GM23338 (cell line): ENCODE results near the gene SPEM1. TPM values are rescaled to one million over a fixed set of nuclear protein-coding genes. Genes with fewer than 3 reads are reported as not detected.

Source experiments
- ATAC-seq: fragments of 200-7000 bp; cut with Tn5 transposase; 3 replicates; pipeline ENCODE4 v1.9.1; 2020
- DNase-seq: peaks from one replicate; pipeline ENCODE4 v3.0.0-alpha.2; 2015; ENCODE audit warnings: low spot score
- H2AFZ ChIP-seq: fragments of 200-600 bp; sonication (generic); 2 replicates; pipeline ENCODE4 v1.8.0; 2016; ENCODE audit warnings: antibody characterized with exemption, mild to moderate bottlenecking, moderate library complexity
- H3F3A ChIP-seq: fragments of 200-600 bp; sonication (generic); replicated peaks from 2 replicates; pipeline ENCODE4 v1.8.0; 2017; ENCODE audit warnings: antibody characterized with exemption, mixed run types, low read depth
- H3K27ac ChIP-seq: fragments of 200-600 bp; sonication (generic); 2 replicates; pipeline ENCODE4 v1.6.1; 2016; ENCODE audit warnings: low read depth
- H3K27me3 ChIP-seq: fragments of 200-600 bp; sonication (generic); 2 replicates; pipeline ENCODE4 v1.8.0; 2016; ENCODE audit warnings: mild to moderate bottlenecking, mixed run types, moderate library complexity; ENCODE audit not compliant: insufficient read depth
- H3K36me3 ChIP-seq: fragments of 200-600 bp; sonication (generic); 2 replicates; pipeline ENCODE4 v1.8.0; 2016; ENCODE audit warnings: mild to moderate bottlenecking; ENCODE audit not compliant: insufficient read depth
- H3K4me1 ChIP-seq: fragments of 200-600 bp; sonication (generic); 2 replicates; pipeline ENCODE4 v1.8.0; 2016; ENCODE audit warnings: mild to moderate bottlenecking, moderate library complexity; ENCODE audit not compliant: insufficient read depth
- H3K4me2 ChIP-seq: fragments of 200-600 bp; sonication (generic); 2 replicates; pipeline ENCODE4 v1.7.1; 2017; ENCODE audit warnings: mixed run types
- H3K4me3 ChIP-seq: fragments of 200-600 bp; sonication (generic); 2 replicates; pipeline ENCODE4 v1.6.1; 2016; ENCODE audit warnings: mixed run types
- H3K79me2 ChIP-seq: fragments of 200-600 bp; sonication (generic); replicated peaks from 2 replicates; pipeline ENCODE4 v1.8.0; 2017; ENCODE audit warnings: mild to moderate bottlenecking; ENCODE audit not compliant: insufficient read depth
- H3K9me2 ChIP-seq: fragments of 200-600 bp; sonication (generic); 2 replicates; pipeline ENCODE4 v1.8.0; 2017; ENCODE audit not compliant: insufficient read depth
- H4K20me1 ChIP-seq: fragments of 200-600 bp; sonication (generic); replicated peaks from 2 replicates; pipeline ENCODE4 v1.8.0; 2017; ENCODE audit warnings: mild to moderate bottlenecking; ENCODE audit not compliant: insufficient read depth
- H3K27ac Mint-ChIP-seq: 2 replicates; pipeline ENCODE4 v1.8.0; 2020; ENCODE audit warnings: inconsistent platforms, mild to moderate bottlenecking, moderate library complexity, mixed read lengths
- H3K27me3 Mint-ChIP-seq: 3 replicates; pipeline ENCODE4 v1.8.0; 2022; ENCODE audit warnings: low read depth, mild to moderate bottlenecking, moderate library complexity, mixed read lengths, inconsistent platforms; ENCODE audit not compliant: insufficient read depth, poor library complexity
- H3K36me3 Mint-ChIP-seq: 3 replicates; pipeline ENCODE4 v1.8.0; 2021; ENCODE audit warnings: low read depth, mild to moderate bottlenecking, inconsistent platforms, moderate library complexity, mixed read lengths
- H3K4me1 Mint-ChIP-seq: 3 replicates; pipeline ENCODE4 v1.8.0; 2020; ENCODE audit warnings: mild to moderate bottlenecking, inconsistent platforms, mixed read lengths
- H3K4me3 Mint-ChIP-seq: 3 replicates; pipeline ENCODE4 v1.8.0; 2021; ENCODE audit warnings: moderate library complexity, mild to moderate bottlenecking, inconsistent platforms, mixed read lengths
- H3K9me3 Mint-ChIP-seq: 3 replicates; pipeline ENCODE4 v1.8.0; 2020; ENCODE audit warnings: moderate library complexity, mild to moderate bottlenecking, inconsistent platforms, mixed read lengths
- CREB1 ChIP-seq: fragments of 250-450 bp; sonication (Bioruptor Pico); IDR thresholded peaks from 2 replicates; pipeline ENCODE4 v1.5.0; 2020; ENCODE audit warnings: low read depth, mild to moderate bottlenecking, moderate library complexity
- EZH2 ChIP-seq: fragments of 200-600 bp; sonication (generic); IDR thresholded peaks from one replicate; pipeline ENCODE4 v1.8.0; 2017; ENCODE audit warnings: antibody characterized with exemption, mild to moderate bottlenecking, low read depth; ENCODE audit not compliant: unreplicated experiment
- EZH2phosphoT487 ChIP-seq: fragments of 200-600 bp; sonication (generic); IDR thresholded peaks from one replicate; pipeline ENCODE4 v1.8.1; 2018; ENCODE audit warnings: antibody characterized with exemption; ENCODE audit not compliant: unreplicated experiment
- NANOG ChIP-seq: IDR thresholded peaks from 2 replicates; pipeline ENCODE4 v1.6.1; 2016; ENCODE audit warnings: antibody characterized with exemption, borderline replicate concordance
- POLR2AphosphoS5 ChIP-seq: IDR thresholded peaks from 2 replicates; pipeline ENCODE4 v1.6.1; 2016; ENCODE audit warnings: antibody characterized with exemption, low read depth
- STAT1 ChIP-seq: IDR thresholded peaks from one replicate; pipeline ENCODE4 v1.6.1; 2016; ENCODE audit warnings: antibody characterized with exemption; ENCODE audit not compliant: unreplicated experiment
- ZNF114 ChIP-seq: fragments of 250-450 bp; sonication (Bioruptor Pico); IDR thresholded peaks from 2 replicates; pipeline ENCODE4 v1.5.0; 2020; ENCODE audit warnings: mild to moderate bottlenecking, moderate library complexity
- polyA plus RNA-seq: library from polyadenylated mRNA; unstranded; fragments of >200 nt; fragmentation: Nextera tagmentation; extraction: Ambion mirVana; gene quantifications from 2 replicates; pipeline ENCODE4 v1.2.1, GENCODE V29; 2016
- total RNA-seq: library from RNA; depleted of rRNA; stranded (reverse); fragments of >200 nt; shearing (Covaris generic); gene quantifications from 2 replicates; pipeline ENCODE4 v1.2.3, GENCODE V29; 2014
- TF ChIP-seq, protein P1 (sequence below): IDR thresholded peaks from 2 replicates; pipeline ENCODE4 v1.6.1; 2016; ENCODE audit warnings: antibody characterized with exemption
- TF ChIP-seq, protein P2 (sequence below): fragments of 250-450 bp; sonication (Bioruptor Pico); IDR thresholded peaks from 2 replicates; pipeline ENCODE4 v1.5.0; 2020; ENCODE audit warnings: mild to moderate bottlenecking, moderate library complexity

The SPEM1 gene
- total and polyA plus RNA-seq, 2 experiments from 2014 or later, result not detected

DNA sequence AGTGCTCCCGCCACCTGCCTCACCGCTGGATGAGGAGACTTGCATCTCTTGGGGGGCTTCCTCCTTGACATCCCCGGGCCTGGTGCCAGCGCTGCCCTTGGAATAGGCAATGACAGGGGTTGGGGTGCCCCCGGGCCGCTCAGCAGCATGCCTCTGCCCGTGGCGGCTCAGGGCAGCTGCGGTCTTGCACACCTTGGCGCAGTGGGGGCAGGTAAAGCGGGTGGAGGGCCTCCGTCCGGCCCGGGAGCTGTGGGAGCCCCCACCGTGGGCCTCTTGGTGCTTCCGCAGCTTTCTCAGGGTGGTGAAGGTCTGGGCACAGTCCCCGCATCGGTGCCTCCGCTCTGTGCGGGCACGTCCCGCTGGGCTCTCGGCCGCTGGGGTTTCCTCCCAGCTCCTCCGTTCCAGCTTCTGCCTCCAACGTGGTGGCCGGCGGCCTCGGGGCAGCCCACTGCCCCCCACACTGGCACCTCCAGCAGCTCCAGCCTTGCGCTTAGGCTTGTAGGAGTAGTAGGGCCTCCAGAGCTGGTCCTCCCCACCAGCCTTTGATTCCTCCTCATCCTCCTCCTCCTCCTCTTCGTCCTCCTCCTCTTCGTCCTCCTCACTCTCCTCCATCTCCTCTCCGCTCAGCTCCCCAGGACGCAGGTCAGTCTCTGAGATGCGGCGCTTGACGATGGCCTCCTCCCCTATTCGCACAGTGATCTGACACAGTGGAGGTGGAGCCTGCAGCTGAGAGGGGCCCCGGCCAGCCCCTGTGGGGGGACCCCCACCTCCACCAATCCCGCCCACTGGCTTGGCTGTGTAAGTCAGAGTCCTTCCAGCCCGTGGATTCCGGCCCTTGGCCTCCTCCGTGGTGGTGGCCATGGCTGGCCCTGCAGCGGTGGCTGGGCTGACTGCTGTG is 42.6 kb downstream of the SPEM1 start:
- DNase-seq, result no peak
- Histone ChIP-seq H4K20me1 (no peaks in the 10 kb centered on the region), H3K4me1 (peaks cover 15% of the 10 kb centered on the region; the same call in 1 of the 2 replicates), H2AFZ (no peak overlapping the region), H3K27me3 (no peaks in the 10 kb centered on the region), H3K27ac (no peak overlapping the region), H3F3A (0 out of 2 replicates have a peak, but pooled peaks cover 5% of the 10 kb centered on the region), H3K4me2 (no peak overlapping the region), H3K9me2 (peaks cover 4% of the 10 kb centered on the region; the same call in 1 of the 2 replicates), H3K79me2 (no peaks in the 10 kb centered on the region), H3K4me3 (no peak overlapping the region), H3K36me3 (no peaks in the 10 kb centered on the region)
- Mint-ChIP-seq H3K4me1 (peaks cover 22% of the 10 kb centered on the region), H3K27ac (no peak overlapping the region), H3K36me3 (peaks cover 11% of the 10 kb centered on the region), H3K9me3 (no peaks in the 10 kb centered on the region), H3K4me3 (no peak overlapping the region), H3K27me3 (peaks cover 17% of the 10 kb centered on the region)
- no peak for ATAC-seq
- TF ChIP-seq, protein P1, sequence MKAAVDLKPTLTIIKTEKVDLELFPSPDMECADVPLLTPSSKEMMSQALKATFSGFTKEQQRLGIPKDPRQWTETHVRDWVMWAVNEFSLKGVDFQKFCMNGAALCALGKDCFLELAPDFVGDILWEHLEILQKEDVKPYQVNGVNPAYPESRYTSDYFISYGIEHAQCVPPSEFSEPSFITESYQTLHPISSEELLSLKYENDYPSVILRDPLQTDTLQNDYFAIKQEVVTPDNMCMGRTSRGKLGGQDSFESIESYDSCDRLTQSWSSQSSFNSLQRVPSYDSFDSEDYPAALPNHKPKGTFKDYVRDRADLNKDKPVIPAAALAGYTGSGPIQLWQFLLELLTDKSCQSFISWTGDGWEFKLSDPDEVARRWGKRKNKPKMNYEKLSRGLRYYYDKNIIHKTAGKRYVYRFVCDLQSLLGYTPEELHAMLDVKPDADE, result no peak
- TF ChIP-seq ZNF114 (CRISPR knock-in tag) (no peak), EZH2 (no peak), POLR2AphosphoS5 (no peak), CREB1 (no peak), NANOG (no peak), STAT1 (no peak), EZH2phosphoT487 (no peak)
- TF ChIP-seq, protein P2, sequence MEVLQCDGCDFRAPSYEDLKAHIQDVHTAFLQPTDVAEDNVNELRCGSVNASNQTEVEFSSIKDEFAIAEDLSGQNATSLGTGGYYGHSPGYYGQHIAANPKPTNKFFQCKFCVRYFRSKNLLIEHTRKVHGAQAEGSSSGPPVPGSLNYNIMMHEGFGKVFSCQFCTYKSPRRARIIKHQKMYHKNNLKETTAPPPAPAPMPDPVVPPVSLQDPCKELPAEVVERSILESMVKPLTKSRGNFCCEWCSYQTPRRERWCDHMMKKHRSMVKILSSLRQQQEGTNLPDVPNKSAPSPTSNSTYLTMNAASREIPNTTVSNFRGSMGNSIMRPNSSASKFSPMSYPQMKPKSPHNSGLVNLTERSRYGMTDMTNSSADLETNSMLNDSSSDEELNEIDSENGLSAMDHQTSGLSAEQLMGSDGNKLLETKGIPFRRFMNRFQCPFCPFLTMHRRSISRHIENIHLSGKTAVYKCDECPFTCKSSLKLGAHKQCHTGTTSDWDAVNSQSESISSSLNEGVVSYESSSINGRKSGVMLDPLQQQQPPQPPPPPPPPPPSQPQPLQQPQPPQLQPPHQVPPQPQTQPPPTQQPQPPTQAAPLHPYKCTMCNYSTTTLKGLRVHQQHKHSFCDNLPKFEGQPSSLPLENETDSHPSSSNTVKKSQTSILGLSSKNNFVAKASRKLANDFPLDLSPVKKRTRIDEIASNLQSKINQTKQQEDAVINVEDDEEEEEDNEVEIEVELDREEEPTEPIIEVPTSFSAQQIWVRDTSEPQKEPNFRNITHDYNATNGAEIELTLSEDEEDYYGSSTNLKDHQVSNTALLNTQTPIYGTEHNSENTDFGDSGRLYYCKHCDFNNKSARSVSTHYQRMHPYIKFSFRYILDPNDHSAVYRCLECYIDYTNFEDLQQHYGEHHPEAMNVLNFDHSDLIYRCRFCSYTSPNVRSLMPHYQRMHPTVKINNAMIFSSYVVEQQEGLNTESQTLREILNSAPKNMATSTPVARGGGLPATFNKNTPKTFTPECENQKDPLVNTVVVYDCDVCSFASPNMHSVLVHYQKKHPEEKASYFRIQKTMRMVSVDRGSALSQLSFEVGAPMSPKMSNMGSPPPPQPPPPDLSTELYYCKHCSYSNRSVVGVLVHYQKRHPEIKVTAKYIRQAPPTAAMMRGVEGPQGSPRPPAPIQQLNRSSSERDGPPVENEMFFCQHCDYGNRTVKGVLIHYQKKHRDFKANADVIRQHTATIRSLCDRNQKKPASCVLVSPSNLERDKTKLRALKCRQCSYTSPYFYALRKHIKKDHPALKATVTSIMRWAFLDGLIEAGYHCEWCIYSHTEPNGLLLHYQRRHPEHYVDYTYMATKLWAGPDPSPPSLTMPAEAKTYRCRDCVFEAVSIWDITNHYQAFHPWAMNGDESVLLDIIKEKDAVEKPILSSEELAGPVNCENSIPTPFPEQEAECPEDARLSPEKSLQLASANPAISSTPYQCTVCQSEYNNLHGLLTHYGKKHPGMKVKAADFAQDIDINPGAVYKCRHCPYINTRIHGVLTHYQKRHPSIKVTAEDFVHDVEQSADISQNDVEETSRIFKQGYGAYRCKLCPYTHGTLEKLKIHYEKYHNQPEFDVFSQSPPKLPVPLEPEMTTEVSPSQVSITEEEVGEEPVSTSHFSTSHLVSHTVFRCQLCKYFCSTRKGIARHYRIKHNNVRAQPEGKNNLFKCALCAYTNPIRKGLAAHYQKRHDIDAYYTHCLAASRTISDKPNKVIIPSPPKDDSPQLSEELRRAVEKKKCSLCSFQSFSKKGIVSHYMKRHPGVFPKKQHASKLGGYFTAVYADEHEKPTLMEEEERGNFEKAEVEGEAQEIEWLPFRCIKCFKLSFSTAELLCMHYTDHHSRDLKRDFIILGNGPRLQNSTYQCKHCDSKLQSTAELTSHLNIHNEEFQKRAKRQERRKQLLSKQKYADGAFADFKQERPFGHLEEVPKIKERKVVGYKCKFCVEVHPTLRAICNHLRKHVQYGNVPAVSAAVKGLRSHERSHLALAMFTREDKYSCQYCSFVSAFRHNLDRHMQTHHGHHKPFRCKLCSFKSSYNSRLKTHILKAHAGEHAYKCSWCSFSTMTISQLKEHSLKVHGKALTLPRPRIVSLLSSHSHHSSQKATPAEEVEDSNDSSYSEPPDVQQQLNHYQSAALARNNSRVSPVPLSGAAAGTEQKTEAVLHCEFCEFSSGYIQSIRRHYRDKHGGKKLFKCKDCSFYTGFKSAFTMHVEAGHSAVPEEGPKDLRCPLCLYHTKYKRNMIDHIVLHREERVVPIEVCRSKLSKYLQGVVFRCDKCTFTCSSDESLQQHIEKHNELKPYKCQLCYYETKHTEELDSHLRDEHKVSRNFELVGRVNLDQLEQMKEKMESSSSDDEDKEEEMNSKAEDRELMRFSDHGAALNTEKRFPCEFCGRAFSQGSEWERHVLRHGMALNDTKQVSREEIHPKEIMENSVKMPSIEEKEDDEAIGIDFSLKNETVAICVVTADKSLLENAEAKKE, result no peak
